NCI-H69 (cell line): Measurements from ENCODE around the gene KCNQ1.
A peak's percentile ranks its signal among the peaks of the same experiment; 100 is the strongest.

Experiments
- DNase-seq: peaks from one replicate; lab custom pipeline; 2025; lab: John Stamatoyannopoulos, UW

The KCNQ1 gene

DNA sequence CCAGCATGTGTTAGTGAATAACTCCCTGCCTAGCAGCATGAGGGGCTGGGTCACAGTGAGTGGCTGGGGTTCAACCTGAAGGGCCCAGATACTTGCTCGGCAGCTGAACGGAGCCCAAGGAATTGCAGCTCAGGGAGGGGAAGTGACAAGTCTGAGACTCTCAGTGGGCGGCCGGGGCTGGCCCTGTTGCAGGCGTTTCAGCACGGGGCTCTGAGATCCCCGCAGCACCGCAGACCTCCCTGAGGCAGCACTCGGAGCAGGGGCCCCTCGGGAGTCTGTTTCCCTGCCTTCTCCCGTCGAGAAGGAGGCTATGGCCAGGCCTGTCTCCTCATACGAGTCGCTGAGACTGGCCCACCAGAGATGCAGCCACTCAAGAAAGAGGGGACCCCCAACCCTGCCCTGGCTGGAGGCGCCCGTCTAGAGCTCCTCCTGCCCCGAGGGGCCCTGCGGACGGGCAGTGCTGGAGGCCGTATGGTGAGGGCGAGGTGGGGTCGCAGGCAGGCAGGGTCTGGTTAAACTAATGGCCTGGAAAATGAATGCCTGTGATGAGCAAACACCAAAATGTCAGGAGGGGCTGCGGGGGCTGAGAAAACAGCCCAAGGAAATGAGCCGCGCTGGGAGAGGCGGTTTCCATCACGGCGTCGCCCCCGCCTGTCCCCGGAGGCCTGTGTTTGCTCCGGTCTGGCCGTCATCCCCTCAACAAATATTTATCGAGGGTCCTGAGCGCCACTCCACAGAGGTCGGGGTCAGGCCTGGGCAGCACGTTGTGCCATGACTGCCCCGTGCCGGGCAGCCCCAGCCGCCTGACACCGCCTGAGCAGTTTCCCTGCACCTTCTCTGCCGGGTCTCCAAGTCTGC, 35.0 kb upstream of the KCNQ1 start:
- DNase-seq, result peak; percentile 81

- no peak for DNase-seq
These were observed 34.2 kb upstream of the KCNQ1 start for GRCh38 chr11:2410616-2411015.

GRCh38 chr11:2411446-2412305, 33.1 kb upstream of the KCNQ1 start:
- no peak for DNase-seq

- no peak for DNase-seq
These were observed 32.5 kb upstream of the KCNQ1 start for GRCh38 chr11:2412323-2412722.

DNA sequence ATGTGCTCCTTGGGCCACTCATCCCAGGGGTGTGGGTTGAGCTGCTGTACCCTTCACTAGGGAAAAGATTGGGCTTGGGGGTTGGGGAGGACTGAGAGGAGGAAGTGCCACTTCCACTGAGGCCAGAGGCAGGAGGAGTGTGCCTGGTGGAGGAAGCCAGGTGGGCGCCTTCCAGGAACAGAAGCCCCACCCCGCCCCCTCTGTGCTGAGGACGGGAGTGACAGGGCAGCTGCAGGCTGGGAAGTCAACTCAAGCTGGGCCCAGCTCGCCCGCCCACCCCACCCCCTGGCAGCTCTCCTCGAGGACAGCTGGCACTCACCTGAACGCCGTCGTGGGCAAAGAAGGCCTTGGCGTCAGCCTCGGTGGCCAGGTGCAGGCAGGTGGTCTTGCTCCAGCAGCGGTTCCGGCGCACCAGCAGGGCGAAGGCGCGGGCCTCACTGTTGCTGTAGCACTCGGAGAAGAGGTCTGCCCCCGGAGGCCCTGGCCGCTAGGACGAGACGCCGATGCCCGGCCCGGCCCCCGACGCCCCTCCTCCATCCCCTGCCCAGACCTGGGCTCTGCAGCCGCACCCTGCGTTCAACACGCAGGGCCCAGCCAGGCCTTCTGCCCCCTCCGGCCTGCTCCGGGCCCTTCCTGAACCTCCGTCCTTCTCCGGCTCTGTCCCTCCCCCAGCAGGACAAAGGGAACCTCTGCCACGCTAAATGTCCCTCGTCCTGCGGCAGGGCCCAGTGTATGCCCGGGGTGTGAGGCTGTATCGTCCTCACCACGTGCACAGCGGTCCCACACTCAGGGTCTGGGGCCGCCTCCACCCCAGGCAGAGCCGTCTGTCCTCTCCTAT, 30.8 kb upstream of the KCNQ1 start:
- DNase-seq, result peak; percentile 65

DNA sequence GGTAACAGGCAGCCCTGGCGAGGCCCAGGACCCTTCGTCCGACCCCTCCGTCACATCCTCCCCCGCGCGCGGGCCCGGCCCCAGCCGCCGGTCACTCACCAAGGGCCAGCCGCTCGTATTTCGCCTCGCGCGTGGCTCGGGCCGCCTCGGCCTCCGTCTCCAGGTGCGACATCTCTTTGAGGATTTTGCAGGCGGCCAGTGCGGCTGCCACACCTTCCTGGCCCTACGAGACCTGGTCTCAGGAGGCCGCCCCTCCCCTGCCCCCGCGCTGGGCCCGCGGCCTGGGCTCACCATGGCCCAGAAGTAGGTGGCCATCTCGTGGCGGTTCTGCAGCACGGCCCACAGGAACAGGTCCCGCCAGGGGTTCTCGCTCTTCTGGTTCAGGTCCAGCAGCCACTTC, 30.2 kb upstream of the KCNQ1 start:
- DNase-seq, result no peak

GRCh38 chr11:2415171-2415570, 29.6 kb upstream of the KCNQ1 start:
- no peak for DNase-seq

- no peak for DNase-seq
These were observed 29.0 kb upstream of the KCNQ1 start for GRCh38 chr11:2415601-2416380.

DNA sequence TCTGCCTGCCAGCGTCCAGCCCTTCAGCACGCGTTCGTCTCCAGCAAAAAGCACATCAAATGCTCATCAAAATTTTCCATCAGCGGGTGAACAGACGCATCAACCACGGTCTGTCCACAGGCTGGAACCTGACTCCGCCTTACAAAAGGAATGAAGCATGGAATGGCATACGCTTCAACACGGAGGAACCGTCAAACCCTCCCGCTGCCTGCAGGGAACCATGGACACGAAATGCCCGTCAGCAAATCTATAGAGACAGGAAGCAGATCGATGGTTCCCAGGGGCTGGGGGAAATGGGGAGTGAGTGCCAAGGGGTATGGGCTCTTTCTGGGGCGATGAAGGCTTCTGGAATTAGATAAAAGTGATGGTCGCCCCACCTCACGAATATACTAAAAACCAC, 28.0 kb upstream of the KCNQ1 start:
- no peak for DNase-seq

DNA sequence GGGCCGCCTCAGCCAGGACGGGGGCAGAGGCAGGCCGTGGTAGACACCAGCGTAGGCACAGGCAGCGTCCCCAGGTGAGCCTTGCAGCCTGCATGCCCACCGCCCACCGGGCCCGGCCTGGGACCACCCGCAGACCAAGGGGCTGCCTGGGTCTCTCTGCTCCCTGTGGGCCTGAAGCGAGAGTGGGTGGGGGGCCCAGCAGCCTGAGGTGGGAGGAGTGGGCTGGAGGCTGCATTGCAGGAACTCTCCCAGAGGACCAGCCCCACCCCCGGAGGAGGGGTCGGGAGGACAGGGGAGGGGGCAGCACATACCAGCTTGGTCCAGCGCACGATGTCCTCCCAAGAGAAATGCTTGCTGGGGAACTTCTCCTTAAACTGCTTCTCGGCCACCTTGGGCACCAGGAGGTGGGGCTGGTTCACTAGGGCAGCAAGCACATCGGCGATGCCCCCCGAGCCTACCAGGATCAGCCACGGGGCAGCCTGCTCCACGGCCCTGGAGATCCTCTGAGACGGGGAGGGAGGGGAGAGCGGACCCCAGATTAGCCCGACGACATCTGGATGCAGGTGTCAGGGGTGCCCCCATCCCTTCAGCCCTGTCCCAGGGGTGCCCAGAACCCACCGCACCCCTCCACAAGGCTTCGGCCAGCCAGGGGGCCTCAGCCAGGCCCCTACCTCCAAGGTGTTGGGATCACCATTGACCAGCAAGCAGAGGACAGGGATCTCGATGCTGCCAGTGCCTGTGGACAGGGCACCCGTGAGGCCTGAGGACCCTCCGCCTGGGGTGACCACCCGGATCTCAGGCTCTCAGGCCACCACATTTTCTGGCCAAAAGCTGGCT, 26.7 kb upstream of the KCNQ1 start:
- no peak for DNase-seq

GRCh38 chr11:2418693-2419360, 26.0 kb upstream of the KCNQ1 start:
- DNase-seq, result no peak

- peak; percentile 85 for DNase-seq
These were observed 24.9 kb upstream of the KCNQ1 start for GRCh38 chr11:2419638-2420501.

DNA sequence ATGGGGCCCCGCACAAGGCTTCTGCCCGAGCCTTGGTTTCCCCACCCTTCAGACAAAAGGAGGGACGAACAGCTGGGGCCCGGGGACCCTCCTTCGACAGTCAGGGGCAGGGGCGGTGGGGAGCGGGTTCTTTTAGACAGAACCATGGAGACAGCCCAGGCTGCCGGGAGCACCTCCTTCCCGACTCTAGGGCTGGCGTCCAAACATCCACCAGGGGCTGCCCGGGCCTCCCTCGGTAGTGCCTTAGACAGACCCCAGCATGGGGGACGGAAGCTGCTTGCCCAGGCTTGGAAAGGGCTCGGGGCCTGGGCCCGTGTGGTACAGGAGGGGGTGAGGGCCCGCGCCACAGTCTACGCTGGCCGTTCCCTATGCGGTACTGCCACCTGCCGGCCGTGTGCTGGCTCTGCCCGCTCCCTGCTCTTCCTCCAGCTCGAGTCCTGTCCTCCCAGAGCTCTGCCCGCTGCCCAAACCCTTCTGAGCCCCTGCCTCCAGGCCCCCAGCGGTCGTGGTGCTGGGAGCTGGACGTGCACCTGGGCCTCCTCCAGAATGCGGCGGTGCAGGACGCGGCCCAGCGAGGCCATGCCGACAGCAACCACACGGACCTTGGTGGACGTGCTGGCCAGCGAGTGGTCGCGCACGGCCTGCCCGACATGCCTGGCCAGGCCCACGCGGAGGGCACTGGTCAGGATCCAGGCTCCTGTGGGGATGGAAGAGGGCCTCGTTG, 24.1 kb upstream of the KCNQ1 start:
- DNase-seq, result peak; percentile 88

DNA sequence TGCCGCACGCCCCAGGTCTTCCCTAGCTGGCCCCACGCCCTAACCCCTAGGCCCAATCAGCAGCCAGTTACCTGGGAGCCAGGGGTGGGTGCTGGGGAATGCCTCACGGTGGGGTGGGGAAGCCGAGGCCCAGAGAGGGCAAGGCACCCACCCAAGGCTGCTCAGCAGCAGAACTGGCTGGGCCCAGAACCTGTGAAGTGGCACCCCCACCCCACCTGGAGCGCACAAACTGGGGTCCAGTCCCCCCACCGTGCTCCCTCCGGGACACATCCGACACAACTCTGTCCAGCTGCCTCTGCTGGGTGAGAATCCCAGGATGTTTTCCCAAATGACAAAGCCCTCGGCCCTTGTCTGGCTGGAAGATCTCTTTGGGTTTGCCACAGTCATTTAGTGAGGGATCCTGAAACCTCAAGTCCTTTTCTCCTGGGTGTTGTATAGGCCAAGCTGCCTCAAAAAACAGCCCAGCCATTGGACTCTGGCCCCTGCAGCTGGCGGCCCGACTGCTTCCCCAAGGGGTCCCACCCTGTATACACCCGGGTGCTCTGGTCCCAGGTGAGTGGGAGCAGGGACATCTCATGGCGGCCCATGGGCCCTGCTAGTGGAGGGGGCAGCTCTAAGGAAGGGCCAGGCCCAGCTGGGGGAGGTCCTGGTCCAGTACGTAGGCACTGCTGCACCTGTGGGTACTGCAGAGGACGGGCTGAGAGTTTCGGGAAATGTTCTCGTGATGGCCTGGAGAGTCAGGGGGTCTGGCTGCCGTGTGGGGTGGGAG, 23.4 kb upstream of the KCNQ1 start:
- DNase-seq, result no peak

GRCh38 chr11:2421996-2422395, 22.8 kb upstream of the KCNQ1 start:
- DNase-seq, result no peak

DNA sequence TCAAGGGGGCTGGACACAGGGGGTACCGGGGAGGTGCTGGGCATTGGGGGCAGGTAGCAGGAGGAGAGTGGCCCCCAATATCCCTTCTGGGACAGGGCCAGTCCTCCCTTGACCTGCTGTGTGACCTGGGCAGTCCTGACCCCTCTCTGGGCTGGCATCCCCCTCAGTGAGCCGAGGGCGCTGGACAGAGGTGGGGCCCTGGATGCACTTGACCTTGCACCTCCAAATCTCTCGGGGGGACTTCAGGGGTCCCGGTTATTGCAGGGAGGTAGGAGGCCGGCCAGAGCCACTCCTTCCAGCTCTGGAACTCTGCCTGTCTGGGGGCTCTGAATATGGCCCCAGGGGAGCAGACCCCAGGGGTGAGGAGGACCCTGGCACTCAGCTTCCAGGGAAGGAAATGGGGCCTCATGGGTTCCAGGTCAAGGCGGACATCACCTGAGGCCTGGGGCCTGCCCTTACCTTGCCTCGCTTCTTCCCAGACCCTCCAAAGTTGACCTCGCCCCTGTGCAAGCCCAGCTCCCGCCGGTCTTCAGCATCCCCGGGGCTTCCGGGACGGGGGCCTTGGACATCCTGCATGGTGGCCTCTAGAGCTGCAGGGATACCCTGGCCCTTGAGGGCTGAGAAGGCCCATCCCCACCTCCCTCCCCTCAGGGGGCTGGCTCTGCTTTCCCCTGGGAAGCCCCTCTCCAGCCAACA, 22.2 kb upstream of the KCNQ1 start:
- DNase-seq, result no peak
